Naive thymus-derived CD4-positive, alpha-beta T cell (primary cell): ENCODE results near the gene SLC5A3. TPM values are rescaled to one million over a fixed set of nuclear protein-coding genes. Genes with fewer than 3 reads are reported as not detected.

Experiments used
- ATAC-seq: fragments of 150-1000 bp; cut with Tn5 transposase; 2 replicates; pipeline ENCODE4 v1.10.0; 2021; ENCODE audit warnings: mild to moderate bottlenecking, moderate library complexity
- CTCF ChIA-PET: fragments of 350-600 bp; sonication (Branson Sonifier 250); formaldehyde crosslinking; loops from one replicate; lab custom pipeline; 2021; ENCODE audit warnings: antibody characterized with exemption; lab: Charles Lee
- POLR2A ChIA-PET: fragments of 350-600 bp; sonication (Branson Sonifier 250); formaldehyde crosslinking; loops from one replicate; lab custom pipeline; 2021; ENCODE audit warnings: antibody characterized with exemption, inconsistent platforms; lab: Charles Lee
- DNase-seq, 9 donors: peaks; one replicate each; pipeline versions ENCODE4 v3.0.0 to v3.0.0-alpha.2; 2020 to 2022; ENCODE audit warnings: mixed read lengths in 1 of 9
- H3K27ac ChIP-seq: one replicate; pipeline ENCODE4 v1.7.0; 2013; ENCODE audit warnings: mild to moderate bottlenecking, low read depth, low read length, moderate library complexity
- H3K27me3 ChIP-seq, 2 donors: one replicate each; pipeline ENCODE4 v1.7.0; 2013; ENCODE audit warnings: low read length in 2 of 2, mild to moderate bottlenecking in 2 of 2, moderate library complexity in 2 of 2; ENCODE audit not compliant: control insufficient read depth in 2 of 2, insufficient read depth in 2 of 2
- H3K36me3 ChIP-seq, 3 experiments: 1 replicate in 2 of 3; 2 replicates in 1 of 3; pipeline ENCODE4 v1.7.0; 2013; ENCODE audit warnings: low read length in 3 of 3, mild to moderate bottlenecking in 3 of 3, moderate library complexity in 1 of 3; ENCODE audit not compliant: insufficient read depth in 3 of 3, control insufficient read depth in 2 of 3
- H3K4me1 ChIP-seq, 2 donors: one replicate each; pipeline ENCODE4 v1.7.0; 2013; ENCODE audit warnings: low read length in 2 of 2, mild to moderate bottlenecking in 2 of 2, moderate library complexity in 1 of 2; ENCODE audit not compliant: control insufficient read depth in 2 of 2, insufficient read depth in 2 of 2
- H3K4me3 ChIP-seq: 2 replicates; pipeline ENCODE4 v1.7.0; 2013; ENCODE audit warnings: mild to moderate bottlenecking, low read length
- H3K9me3 ChIP-seq, 3 experiments: 1 replicate in 2 of 3; 2 replicates in 1 of 3; pipeline ENCODE4 v1.7.0; 2013; ENCODE audit warnings: low read length in 3 of 3; ENCODE audit not compliant: control insufficient read depth in 2 of 3
- H3K27ac Mint-ChIP-seq, 9 donors: one replicate each; pipeline ENCODE4 v1.8.0; 2020 to 2022; ENCODE audit warnings: mixed read lengths in 9 of 9, mild to moderate bottlenecking in 8 of 9, moderate library complexity in 5 of 9, inconsistent platforms in 2 of 9
- H3K27me3 Mint-ChIP-seq, 5 donors: one replicate each; pipeline ENCODE4 v1.8.0; 2021 to 2022; ENCODE audit warnings: mixed read lengths in 5 of 5, mild to moderate bottlenecking in 1 of 5
- H3K36me3 Mint-ChIP-seq, 5 donors: one replicate each; pipeline ENCODE4 v1.8.0; 2020 to 2022; ENCODE audit warnings: mixed read lengths in 5 of 5, mild to moderate bottlenecking in 3 of 5, inconsistent platforms in 1 of 5
- H3K4me1 Mint-ChIP-seq, 7 donors: one replicate each; pipeline ENCODE4 v1.8.0; 2020 to 2022; ENCODE audit warnings: mixed read lengths in 7 of 7, mild to moderate bottlenecking in 3 of 7, inconsistent platforms in 1 of 7
- H3K4me3 Mint-ChIP-seq, 10 donors: one replicate each; pipeline ENCODE4 v1.8.0; 2020 to 2022; ENCODE audit warnings: mild to moderate bottlenecking in 10 of 10, mixed read lengths in 10 of 10, moderate library complexity in 6 of 10, inconsistent platforms in 2 of 10
- H3K9me3 Mint-ChIP-seq, 11 donors: one replicate each; pipeline ENCODE4 v1.8.0; 2020 to 2022; ENCODE audit warnings: mixed read lengths in 11 of 11, mild to moderate bottlenecking in 4 of 11, inconsistent platforms in 1 of 11, moderate library complexity in 1 of 11
- intact Hi-C, 2 donors: fragments of 100-400 bp; cut with micrococcal nuclease; formaldehyde crosslinking; loops; one replicate each; pipeline ENCODE4 v1.15.1; 2023
- polyA plus RNA-seq, 2 donors: library from polyadenylated mRNA; unstranded; fragments of 300-500 nt; fragmentation: Illumina TruSeq; gene quantifications; one replicate each; pipeline ENCODE4 v1.2.3, GENCODE V29; 2021
- total RNA-seq, 6 experiments: library from RNA in 5 of 6; stranded (reverse) in 5 of 6; gene quantifications; 1 replicate in 5 of 6; 2 replicates in 1 of 6; pipeline ENCODE4 v1.2.3 and lab custom pipeline; 2021 to 2026

Gene SLC5A3
- total and polyA plus RNA-seq, 7 experiments from 2014 or later = 1.8 to 45.5 (median 9.6) TPM

DNA sequence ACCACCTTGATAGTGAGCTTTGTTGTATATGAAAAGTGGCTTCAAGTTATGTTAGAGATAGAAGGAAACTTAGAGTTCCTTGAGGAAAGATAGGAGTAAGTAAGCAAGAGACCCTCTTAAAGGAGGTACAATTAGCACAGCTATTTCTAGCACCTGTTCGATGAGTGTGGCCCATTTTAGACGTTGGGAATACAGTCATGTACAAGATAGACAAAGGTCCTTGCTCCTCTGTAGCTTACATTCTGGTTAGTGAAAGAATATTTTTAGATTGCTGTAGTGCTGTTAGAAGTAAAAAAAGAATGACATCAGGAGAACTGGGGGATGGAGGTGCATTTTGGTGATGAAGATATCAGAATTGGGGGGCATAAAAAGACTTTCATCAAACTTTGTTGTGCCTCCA, 47.5 kb downstream of the SLC5A3 start:
- no peak overlapping the region for H3K4me3 Mint-ChIP-seq
- POLR2A ChIA-PET = interaction anchor here (0.9 to 1.0 kb wide), 2 partner anchors 8 to 26 kb away, joined by 3 to 4 read pairs; no protein-coding TSS in a partner anchor

GRCh38 chr21:34122047-34122446, 48.7 kb downstream of the SLC5A3 start:
- peaks cover 0 to 14% of the 10 kb centered on the region in 2 donors for H3K4me1 ChIP-seq
- no peak overlapping the region for H3K4me3 ChIP-seq
- no peaks in the 10 kb centered on the region for H3K27me3 ChIP-seq
- Mint-ChIP-seq H3K27me3 (no peaks in the 10 kb centered on the region), H3K27ac (peak overlapping the region in 3 of 9 donors; percentile 12 to 37 (median 20)), H3K4me1 (peaks cover 32 to 81% (median 78%) of the 10 kb centered on the region in 7 donors), H3K9me3 (peaks cover 0 to 11% (median 0%) of the 10 kb centered on the region in 11 donors), H3K36me3 (peaks cover 0 to 52% (median 42%) of the 10 kb centered on the region in 5 donors), H3K4me3 (no peak overlapping the region)
- peaks cover 0 to 5% (median 0%) of the 10 kb centered on the region in 3 experiments for H3K36me3 ChIP-seq
- DNase-seq (no peak), ATAC-seq (no peak)
- intact Hi-C loops = no loop called here
- H3K27ac ChIP-seq = no peak overlapping the region
- ChIA-PET POLR2A (interaction anchor here (0.7 kb wide), 1 partner anchor 186 kb away, joined by 3 read pairs; no protein-coding TSS in a partner anchor), CTCF (interaction anchor here (0.6 to 0.7 kb wide), 2 partner anchors 23 to 30 kb away, joined by 4 to 5 read pairs; no protein-coding TSS in a partner anchor)
- no peaks in the 10 kb centered on the region for H3K9me3 ChIP-seq

More for the DNA sequence above, 47.5 kb downstream of the SLC5A3 start:
- Histone ChIP-seq H3K36me3 (no peaks in the 10 kb centered on the region), H3K27ac (no peak overlapping the region), H3K9me3 (no peaks in the 10 kb centered on the region), H3K4me3 (no peak overlapping the region), H3K27me3 (no peaks in the 10 kb centered on the region), H3K4me1 (peaks cover 0 to 6% of the 10 kb centered on the region in 2 donors)
- ATAC-seq = no peak
- CTCF ChIA-PET = interaction anchor here (1.1 kb wide), 1 partner anchor 81 kb away, joined by 3 read pairs; no protein-coding TSS in a partner anchor
- Mint-ChIP-seq H3K36me3 (peaks cover 0 to 56% (median 48%) of the 10 kb centered on the region in 5 donors), H3K4me1 (peaks cover 27 to 78% (median 73%) of the 10 kb centered on the region in 7 donors), H3K27me3 (no peaks in the 10 kb centered on the region), H3K9me3 (peaks cover 0 to 11% (median 2%) of the 10 kb centered on the region in 11 donors), H3K27ac (peak overlapping the region in 5 of 9 donors; percentile 3 to 82 (median 49))
- DNase-seq = no peak
- intact Hi-C loops = no loop called here

Other genes with a start within 250 kb of the SLC5A3 start
- gene ATP5PO, start 157.8 kb upstream of the SLC5A3 start, total RNA-seq = 100 to 1,000 TPM; 123 to 185 (median 157) TPM
- gene ATP5PO, start 157.8 kb upstream of the SLC5A3 start, polyA plus RNA-seq = 100 to 1,000 TPM; 366 to 449 TPM
- gene MRPS6, start within 50 bp of the SLC5A3 start, total RNA-seq = 10 to 100 TPM; 25.5 to 92.7 (median 87.9) TPM
- gene MRPS6, start within 50 bp of the SLC5A3 start, polyA plus RNA-seq = 100 to 1,000 TPM; 183 to 193 TPM